GM19043 (cell line): Measurements from ENCODE around the gene PHF21B.
"Not testable (repeated sequence)": the region's sequence is repeated elsewhere in the genome, so short reads cannot be mapped to it uniquely, and the experiment has no call there.

Experiments
- ATAC-seq: cut with Tn5 transposase; IDR thresholded peaks from one replicate; pipeline ENCODE4 v1.9.1; 2021; ENCODE audit warnings: low read depth; ENCODE audit not compliant: unreplicated experiment

The PHF21B gene

DNA sequence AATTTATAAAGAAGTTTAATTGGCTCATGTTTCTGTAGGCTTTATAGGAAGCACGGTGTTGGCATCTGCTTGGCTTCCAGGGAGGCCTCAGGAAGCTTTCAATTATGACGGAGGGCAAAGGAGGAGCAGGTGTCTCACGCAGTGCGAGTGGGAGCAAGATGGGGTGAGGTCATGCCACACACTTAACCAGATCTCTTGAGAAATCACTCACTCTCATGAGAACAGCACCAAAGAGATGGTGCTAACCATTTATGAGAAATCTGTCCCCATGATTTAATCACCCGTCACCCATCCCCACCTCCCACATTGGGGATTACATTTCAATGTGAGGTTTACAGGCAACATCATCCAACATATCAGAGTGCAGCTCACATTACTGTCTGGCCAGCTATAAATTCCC is 153.9 kb downstream of the PHF21B start:
- ATAC-seq, result no peak

DNA sequence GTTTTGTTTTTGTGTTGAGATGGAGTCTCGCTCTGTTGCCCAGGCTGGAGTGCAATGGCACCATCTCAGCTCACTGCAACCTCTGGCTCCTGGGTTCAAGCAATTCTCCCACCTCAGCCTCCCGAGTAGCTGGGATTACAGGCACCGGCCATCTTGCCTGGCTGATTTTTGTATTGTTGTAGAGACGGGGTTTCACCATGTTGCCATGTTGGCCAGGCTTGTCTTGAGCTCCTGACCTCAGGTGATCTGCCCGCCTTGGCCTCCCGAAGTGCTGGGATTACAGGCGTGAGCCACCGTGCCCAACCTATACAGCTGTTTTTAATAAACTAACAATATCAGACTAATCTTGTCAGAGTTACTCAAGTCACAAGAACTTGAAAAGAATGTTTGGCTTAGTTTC is 155.2 kb downstream of the PHF21B start:
- ATAC-seq, result not testable (repeated sequence)

DNA sequence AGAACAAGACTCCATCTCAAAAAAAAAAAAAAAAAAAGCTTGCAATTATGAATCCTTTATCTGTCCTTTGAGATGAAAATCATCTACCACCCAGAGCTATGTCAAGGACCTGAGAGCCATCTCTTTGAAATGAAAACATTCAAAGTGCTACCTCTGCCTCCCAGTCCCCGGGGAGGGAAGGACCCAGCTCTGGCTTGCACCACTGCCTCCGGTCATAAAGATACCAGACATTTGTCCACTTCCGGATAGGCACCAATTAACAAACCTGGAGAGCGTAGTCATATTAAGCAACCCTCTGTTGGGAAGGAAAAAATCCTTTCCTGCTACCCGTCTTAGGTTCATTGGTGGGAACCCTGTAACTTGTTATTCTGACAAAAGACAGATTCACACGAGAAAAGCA is 158.9 kb downstream of the PHF21B start:
- ATAC-seq, result no peak

DNA sequence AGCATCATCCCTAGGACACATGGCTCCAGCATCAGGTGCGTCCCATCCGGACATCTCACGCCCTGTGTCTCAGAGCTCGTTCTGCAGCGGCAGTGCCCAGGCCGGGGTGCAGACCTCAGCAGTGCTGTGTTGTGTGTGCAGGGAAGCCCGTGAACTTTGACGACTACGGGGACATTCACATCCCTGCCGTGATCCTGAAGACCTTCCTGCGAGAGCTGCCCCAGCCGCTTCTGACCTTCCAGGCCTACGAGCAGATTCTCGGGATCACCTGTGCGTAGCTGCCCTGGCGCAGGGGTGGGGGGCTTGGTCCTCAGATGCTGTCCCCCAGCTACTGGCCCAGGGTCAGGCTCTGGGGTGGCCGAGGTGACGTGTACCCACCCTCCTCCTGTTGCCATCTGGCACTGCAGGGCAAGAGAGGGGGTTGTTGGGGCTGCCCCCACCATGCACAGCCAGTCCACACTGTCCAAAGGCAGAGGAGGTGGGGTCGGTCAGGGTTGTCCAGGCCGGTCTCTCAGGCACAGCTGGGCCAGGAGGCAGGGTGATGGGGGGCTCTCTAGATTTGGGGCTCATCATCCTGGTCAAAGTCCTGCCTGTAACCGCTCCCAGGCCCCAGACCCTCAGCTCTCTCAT is 160.9 kb downstream of the PHF21B start:
- no peak for ATAC-seq

DNA sequence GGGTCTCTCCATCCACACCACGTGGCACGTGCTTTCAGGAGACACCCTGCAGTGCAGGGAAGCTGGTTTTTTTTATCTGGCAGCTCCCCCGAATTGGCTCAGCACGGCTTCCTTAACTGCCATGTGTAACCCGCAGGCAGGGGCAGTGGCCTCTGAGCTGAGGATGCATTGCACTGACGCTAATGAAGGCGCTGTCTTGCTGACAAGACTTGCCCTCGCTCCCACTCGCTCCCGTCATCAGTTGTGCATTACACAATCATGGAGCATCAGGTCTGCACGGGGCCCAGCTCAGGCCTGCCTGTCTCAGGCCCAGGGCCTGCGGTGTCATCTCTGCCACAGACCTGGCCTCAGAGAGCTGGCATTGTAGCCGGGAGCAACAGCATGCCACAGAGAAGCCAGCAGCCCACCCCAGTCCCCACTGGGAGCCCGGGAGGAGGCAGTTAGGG is 161.5 kb downstream of the PHF21B start:
- no peak for ATAC-seq

DNA sequence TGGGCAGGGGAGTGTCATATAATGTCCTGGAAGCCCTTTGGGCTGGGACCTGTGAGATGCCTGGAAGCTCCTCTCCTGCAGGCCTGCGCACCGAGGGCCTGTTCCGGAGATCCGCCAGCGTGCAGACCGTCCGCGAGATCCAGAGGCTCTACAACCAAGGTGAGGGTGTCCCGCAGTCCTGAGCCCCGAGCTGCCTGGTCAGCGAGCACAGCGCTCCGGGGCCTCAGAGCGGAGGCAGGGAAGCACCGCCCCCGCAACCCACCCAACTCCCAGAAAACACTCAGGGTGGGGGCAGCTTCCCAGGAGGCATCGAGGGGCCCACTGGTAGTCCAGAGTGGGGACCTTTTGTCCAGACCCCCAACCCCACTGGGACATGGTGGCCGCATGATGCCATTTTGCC is 161.9 kb downstream of the PHF21B start:
- no peak for ATAC-seq

DNA sequence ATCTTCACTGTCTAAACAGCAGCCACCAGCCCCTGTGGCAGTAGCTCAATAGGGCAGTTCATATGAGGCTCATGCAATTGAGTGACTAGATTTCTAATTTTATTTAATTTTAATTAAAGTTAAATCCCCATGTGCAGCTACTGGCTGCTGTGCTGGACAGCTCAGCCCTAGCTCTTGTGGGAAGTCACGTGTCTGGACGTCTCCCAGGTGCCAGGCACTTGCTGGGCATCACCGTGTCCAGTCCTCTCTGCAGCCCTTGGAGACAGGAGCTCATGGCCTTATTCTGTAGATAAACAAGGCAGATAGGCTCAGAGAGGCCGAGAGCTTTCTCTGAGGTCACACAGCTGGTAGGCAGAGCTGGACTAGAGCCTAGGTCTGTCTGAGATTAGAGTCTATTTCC is 162.4 kb downstream of the PHF21B start:
- ATAC-seq, result no peak

GRCh38 chr22:44846726-44847275 is 163.0 kb downstream of the PHF21B start:
- ATAC-seq, result no peak

DNA sequence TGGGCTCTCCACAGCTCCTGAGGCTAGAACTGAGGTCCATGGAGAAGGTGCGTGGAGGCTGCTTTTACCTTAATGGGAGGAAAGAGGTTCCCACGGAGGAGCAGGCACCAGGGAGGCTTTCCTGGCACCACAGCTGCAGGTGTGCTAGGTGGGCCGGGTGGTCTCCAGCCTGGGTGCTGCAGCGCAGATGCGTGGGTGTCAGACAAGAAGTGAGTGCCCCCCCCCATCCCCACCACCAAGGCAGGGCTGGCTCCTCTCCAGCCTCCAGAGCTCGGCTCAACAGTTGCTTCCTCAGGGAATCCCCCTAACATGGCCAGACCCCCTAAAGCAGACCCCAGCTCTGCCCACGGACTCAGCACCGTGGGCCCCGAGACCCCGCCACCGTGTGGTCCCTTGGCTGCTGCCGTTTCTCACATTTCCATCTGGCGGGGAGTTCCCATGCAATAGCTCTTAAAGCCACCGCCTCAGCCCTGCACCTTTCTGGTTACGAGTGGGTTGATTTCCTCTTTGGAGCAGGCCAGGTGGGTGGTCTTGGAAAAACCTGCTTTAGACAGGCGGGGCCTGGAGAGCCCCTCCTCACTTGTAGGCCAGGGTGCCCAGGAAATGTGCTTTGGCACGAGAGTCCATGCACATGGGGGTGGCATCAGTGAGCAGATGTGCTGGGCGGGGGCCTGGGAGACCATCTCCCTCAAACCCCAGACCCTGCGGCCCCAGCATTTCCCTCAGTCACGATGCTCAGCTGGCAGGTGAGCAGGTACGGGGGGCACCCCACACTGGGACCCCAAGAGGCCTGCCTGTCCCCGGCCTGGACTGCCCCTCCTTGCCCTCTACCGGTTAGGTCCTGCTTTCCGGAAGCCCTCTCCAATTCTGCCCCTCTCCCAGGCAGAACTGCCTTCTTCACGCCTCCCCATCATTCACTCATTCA is 163.7 kb downstream of the PHF21B start:
- ATAC-seq, result no peak

DNA sequence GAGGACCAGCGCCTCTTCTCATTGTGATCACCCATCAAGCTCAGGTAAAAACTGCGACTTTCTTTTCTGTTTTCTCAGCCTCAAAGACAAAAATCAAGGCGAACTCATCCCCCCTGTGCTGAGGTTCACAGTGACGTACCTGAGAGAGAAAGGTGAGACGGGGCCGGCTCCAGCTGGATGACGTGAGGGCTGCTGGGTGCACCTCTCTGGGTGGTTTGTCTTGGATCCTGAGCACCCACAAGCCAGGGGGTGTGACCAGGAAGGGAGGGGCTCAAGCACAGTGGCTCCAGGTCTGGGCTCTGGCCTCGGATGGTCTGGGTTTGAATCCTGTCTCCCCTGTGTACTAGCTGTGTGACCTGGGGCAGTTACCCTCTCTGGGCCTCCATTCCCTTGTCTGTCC is 164.6 kb downstream of the PHF21B start:
- ATAC-seq, result no peak

DNA sequence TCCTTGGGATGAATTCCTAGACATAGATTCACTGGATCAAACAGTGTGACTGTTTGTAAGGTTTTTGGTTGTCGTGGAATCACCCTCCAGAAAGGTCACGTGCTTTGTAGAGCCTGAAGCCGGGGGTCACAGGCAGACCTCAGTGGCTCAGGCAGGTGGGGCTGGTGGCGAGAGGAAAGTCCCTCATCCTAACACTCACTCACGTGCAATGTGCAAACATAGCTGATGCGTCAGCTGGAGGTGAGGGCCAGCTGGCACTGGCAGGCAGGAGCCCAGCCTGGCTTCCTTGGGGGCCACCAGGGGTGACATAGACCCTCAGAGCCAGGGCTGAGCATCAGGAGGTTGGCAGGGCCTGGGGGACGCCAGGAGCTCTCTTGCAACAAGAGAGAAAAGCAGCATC is 167.4 kb downstream of the PHF21B start:
- no peak for ATAC-seq

- ATAC-seq, result no peak
These were observed 169.0 kb downstream of the PHF21B start for GRCh38 chr22:44840611-44841322.

GRCh38 chr22:44839721-44840120 is 170.1 kb downstream of the PHF21B start:
- ATAC-seq, result no peak

- ATAC-seq, result no peak
These were observed 170.7 kb downstream of the PHF21B start for GRCh38 chr22:44839061-44839460.

DNA sequence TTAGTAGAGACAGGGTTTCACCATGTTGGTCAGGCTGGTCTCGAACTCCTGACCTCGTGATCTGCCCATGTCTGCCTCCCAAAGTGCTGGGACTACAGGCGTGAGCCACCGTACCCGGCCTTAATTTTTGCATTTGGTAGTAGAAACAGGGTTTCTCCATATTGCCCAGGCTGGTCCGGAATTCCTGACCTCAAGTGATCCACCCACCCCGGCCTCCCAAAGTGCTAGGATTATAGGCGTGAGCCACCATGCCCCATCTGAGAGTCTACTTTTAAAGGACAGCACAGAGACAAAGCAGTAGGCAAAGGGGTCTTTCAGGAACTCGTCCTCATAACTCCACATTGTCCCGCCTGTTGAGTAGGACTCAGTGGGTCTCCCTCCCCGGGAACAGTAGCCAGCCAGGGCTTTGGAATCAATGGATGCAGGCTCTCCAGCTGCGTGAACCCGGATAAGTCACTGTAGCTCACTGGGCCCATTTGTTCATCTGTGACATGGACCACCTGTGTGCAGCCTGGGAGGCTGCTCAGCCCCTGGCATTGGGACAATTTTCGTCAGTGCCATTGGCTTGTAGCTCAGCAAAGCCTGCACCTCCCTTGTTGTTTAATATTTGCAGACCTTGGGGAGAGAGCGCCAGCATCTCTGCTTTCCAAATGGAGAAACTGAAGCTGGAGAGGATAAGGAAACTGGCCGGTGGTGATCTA is 171.3 kb downstream of the PHF21B start:
- ATAC-seq, result no peak

DNA sequence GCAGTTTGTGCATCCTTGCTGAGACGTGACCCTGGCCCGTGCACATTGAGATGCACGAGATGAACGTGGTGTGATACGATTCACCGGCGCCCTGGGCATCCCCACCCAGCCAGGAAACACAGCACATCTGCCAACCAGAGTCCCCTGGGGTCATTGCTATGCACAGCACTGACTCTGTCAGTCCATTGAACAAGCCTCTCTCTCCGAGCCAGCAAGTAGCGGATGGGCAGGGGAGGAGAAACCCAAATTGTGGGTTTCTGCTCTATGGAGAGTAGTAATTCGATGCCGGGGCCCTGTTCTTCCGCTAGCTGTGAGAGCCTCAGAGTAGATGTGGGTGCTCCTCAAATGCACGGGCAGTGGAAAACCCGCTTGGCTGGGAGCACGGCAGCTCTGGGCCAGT is 172.3 kb downstream of the PHF21B start:
- ATAC-seq, result no peak

GRCh38 chr22:44834065-44834464 is 175.7 kb downstream of the PHF21B start:
- no peak for ATAC-seq

- no peak for ATAC-seq
These were observed 177.9 kb downstream of the PHF21B start for GRCh38 chr22:44831885-44832284.
